Activated T-cell treated with anti-CD3 and anti-CD28 coated beads, Interleukin-2, amount 50 U/mL, for 48 hours (primary cell): Measurements from ENCODE around the gene TTLL7.
A peak's percentile ranks its signal among the peaks of the same experiment; 100 is the strongest.

Source experiments
- DNase-seq, 2 experiments: peaks; one replicate each; pipeline ENCODE4 v3.0.0-alpha.2; 2020

TTLL7 gene

GRCh38 chr1:83998498-83999315 is at the start of gene TTLL7:
Gene TTLL7, minus strand, starts transcription at chr1:83999132. Its CDS starts 46,921 bp downstream, at chr1:83952211.
- peak; percentile 76 to 83 for DNase-seq

GRCh38 chr1:84042461-84042860 is 43.5 kb upstream of the TTLL7 start:
- no peak for DNase-seq

- DNase-seq, result no peak
Measured at GRCh38 chr1:84037758-84038611, 39.1 kb upstream of the TTLL7 start.

GRCh38 chr1:84031802-84032327 is 32.9 kb upstream of the TTLL7 start:
- DNase-seq, result no peak

- no peak for DNase-seq
Measured at GRCh38 chr1:84027368-84027767, 28.4 kb upstream of the TTLL7 start.

GRCh38 chr1:84025966-84026365 is 27.0 kb upstream of the TTLL7 start:
- DNase-seq, result no peak

GRCh38 chr1:84021822-84022221 is 22.9 kb upstream of the TTLL7 start:
- DNase-seq, result no peak

- DNase-seq, result no peak
Measured at GRCh38 chr1:84020151-84020550, 21.2 kb upstream of the TTLL7 start.

- no peak for DNase-seq
Measured at GRCh38 chr1:84019217-84019616, 20.3 kb upstream of the TTLL7 start.

GRCh38 chr1:84013708-84014107 is 14.8 kb upstream of the TTLL7 start:
- no peak for DNase-seq

- no peak for DNase-seq
Measured at GRCh38 chr1:84012018-84012417, 13.1 kb upstream of the TTLL7 start.

GRCh38 chr1:84010136-84010535 is 11.2 kb upstream of the TTLL7 start:
- no peak for DNase-seq

- DNase-seq, result no peak
Measured at GRCh38 chr1:84008631-84009030, 9.7 kb upstream of the TTLL7 start.

- DNase-seq, result no peak
Measured at GRCh38 chr1:84006591-84006990, 7.7 kb upstream of the TTLL7 start.

- no peak for DNase-seq
Measured at GRCh38 chr1:84001501-84001900, 2.6 kb upstream of the TTLL7 start.

- DNase-seq, result no peak
Measured at GRCh38 chr1:84000954-84001495, 2.1 kb upstream of the TTLL7 start.

GRCh38 chr1:84000196-84000885 is 1.4 kb upstream of the TTLL7 start:
- no peak for DNase-seq

GRCh38 chr1:83999316-83999819 is 436 bp upstream of the TTLL7 start:
- no peak for DNase-seq

GRCh38 chr1:83998205-83998497 is 781 bp downstream of the TTLL7 start:
- no peak for DNase-seq

GRCh38 chr1:83997631-83998030 is 1.3 kb downstream of the TTLL7 start:
- DNase-seq, result no peak

GRCh38 chr1:83996621-83997020 is 2.3 kb downstream of the TTLL7 start:
- DNase-seq, result no peak

GRCh38 chr1:83996191-83996590 is 2.7 kb downstream of the TTLL7 start:
- DNase-seq, result no peak

- DNase-seq, result no peak
Measured at GRCh38 chr1:83995649-83996048, 3.3 kb downstream of the TTLL7 start.
